PC-3 (cell line): ENCODE data around the gene LINC01488.

Experiments used
- EZH2 ChIP-seq: fragments of 300-600 bp; sonication (generic); IDR thresholded peaks from one replicate; pipeline ENCODE4 v1.6.1; 2017; ENCODE audit warnings: antibody characterized with exemption, mild to moderate bottlenecking, low read length; ENCODE audit not compliant: unreplicated experiment
- EZH2phosphoT487 ChIP-seq: fragments of 300-600 bp; sonication (generic); IDR thresholded peaks from 2 replicates; pipeline ENCODE4 v1.6.1; 2018; ENCODE audit warnings: mild to moderate bottlenecking, antibody characterized with exemption, low read length, borderline replicate concordance
- TF ChIP-seq, protein P1 (sequence below): fragments of 300-600 bp; sonication (generic); conservative IDR thresholded peaks from 2 replicates; pipeline ENCODE4 v1.5.1; 2017; ENCODE audit warnings: antibody characterized with exemption, low read depth, mild to moderate bottlenecking, low read length

DNA sequence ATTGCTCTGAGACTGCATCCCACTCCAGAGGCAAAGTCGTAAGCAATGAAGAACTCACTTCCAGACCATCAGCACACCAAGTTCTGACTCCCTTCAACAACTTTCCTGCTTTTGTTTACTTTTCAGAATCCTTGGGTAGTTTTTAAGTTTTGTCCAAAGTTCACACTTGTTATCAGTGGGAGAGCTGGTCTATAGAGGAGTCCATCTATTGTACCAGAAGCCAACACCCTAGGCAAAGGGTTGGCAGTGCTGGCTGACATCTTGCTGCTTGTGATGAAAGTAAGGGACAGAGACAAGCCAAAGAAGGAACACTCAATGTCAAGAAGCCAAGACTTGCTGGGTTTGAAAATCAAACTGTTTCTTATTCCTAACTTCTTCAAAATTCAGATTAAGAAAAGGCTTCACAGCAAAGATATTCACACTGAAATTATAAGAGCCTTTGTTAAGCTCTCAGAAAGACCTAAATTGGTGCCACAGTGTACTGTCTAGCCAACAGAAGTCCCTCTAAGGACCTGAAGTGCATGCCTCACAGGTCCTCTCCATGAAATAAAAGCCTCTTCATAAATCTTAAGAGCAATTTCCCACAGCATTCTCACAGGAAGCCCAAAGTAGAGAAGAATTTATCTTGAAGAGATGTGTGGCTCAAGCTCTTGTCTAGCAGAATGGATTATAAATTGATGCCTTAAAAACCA, 21.5 kb upstream of the LINC01488 start:
- TF ChIP-seq, protein P1, sequence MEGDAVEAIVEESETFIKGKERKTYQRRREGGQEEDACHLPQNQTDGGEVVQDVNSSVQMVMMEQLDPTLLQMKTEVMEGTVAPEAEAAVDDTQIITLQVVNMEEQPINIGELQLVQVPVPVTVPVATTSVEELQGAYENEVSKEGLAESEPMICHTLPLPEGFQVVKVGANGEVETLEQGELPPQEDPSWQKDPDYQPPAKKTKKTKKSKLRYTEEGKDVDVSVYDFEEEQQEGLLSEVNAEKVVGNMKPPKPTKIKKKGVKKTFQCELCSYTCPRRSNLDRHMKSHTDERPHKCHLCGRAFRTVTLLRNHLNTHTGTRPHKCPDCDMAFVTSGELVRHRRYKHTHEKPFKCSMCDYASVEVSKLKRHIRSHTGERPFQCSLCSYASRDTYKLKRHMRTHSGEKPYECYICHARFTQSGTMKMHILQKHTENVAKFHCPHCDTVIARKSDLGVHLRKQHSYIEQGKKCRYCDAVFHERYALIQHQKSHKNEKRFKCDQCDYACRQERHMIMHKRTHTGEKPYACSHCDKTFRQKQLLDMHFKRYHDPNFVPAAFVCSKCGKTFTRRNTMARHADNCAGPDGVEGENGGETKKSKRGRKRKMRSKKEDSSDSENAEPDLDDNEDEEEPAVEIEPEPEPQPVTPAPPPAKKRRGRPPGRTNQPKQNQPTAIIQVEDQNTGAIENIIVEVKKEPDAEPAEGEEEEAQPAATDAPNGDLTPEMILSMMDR = no peak
- no peak for TF ChIP-seq EZH2
- no peak for TF ChIP-seq EZH2phosphoT487
